Adrenal gland (tissue), 5 donors: ENCODE results near the gene SLC17A3.

Source experiments
- CTCF ChIP-seq, 6 experiments: fragments of 450-650 bp in 4 of 6; fragments of 200-600 bp in 2 of 6; sonication (generic) in 1 of 6; IDR thresholded peaks; 1 replicate in 5 of 6; 2 replicates in 1 of 6; pipeline versions ENCODE4 v1.5.1 to v1.8.0; 2016 to 2021; ENCODE audit warnings: antibody characterized with exemption in 6 of 6, mild to moderate bottlenecking in 2 of 6, moderate library complexity in 1 of 6
- POLR2A ChIP-seq, 2 donors: fragments of 450-650 bp; IDR thresholded peaks; one replicate each; pipeline ENCODE4 v1.6.1; 2017; ENCODE audit warnings: antibody characterized with exemption in 2 of 2, mild to moderate bottlenecking in 2 of 2, moderate library complexity in 1 of 2
- donor health status: DM: no; HTN: no; CAD: no.

- TF ChIP-seq CTCF (IDR thresholded peaks at IDR 0.05) (no peak), POLR2A (IDR thresholded peaks at IDR 0.05) (no peak)
Measured at GRCh38 chr6:25899580-25900408, 25.8 kb upstream of the SLC17A3 start.
